Measurements from ENCODE around the gene SEMA3B.

- TF ChIP-seq CTCF (IDR thresholded peaks at IDR 0.05; ENCODE audit: low read depth, low read length) (no peak), EZH2phosphoT487 (IDR thresholded peaks at IDR 0.05; ENCODE audit: low read depth) (no peak)
Measured at GRCh38 chr3:50242381-50242770, 26.6 kb upstream of the SEMA3B start.
